H1 (cell line): ENCODE results near the gene PITPNC1. TPM values are rescaled to one million over a fixed set of nuclear protein-coding genes. Genes with fewer than 3 reads are reported as not detected.

Experiments
- CTCF ChIA-PET: fragments of 300-600 bp; sonication (Branson Sonifier 250); formaldehyde crosslinking; loops from one replicate; lab custom pipeline; 2021; ENCODE audit not compliant: partially characterized antibody; lab: Charles Lee
- POLR2A ChIA-PET: fragments of 300-600 bp; sonication (Branson Sonifier 250); formaldehyde crosslinking; loops from one replicate; lab custom pipeline; 2021; ENCODE audit warnings: inconsistent platforms; ENCODE audit not compliant: partially characterized antibody; lab: Charles Lee
- DNase-seq, 2 experiments: peaks; one replicate each; pipeline versions ENCODE4 v3.0.0 to v3.0.0-alpha.2; 2010 to 2022; ENCODE audit warnings: low spot score in 2 of 2, low read depth in 1 of 2, mixed read lengths in 1 of 2
- FAIRE-seq: peaks from 2 replicates; lab custom pipeline; 2011; peaks lifted over from hg19 to GRCh38; lab: Jason Lieb, UNC
- H2AFZ ChIP-seq: 2 replicates; pipeline ENCODE4 v1.8.1; 2012; ENCODE audit warnings: low read length, inconsistent platforms
- H2AK5ac ChIP-seq: 2 replicates; pipeline ENCODE4 v1.6.1; 2013; ENCODE audit warnings: low read depth, low read length
- H2BK120ac ChIP-seq: replicated peaks from 2 replicates; pipeline ENCODE3; 2013; ENCODE audit warnings: low read depth, low read length, inconsistent platforms
- H2BK12ac ChIP-seq: 2 replicates; pipeline ENCODE4 v1.6.1; 2013; ENCODE audit warnings: low read depth, low read length
- H2BK15ac ChIP-seq: 2 replicates; pipeline ENCODE4 v1.6.1; 2013; ENCODE audit warnings: low read length
- H2BK20ac ChIP-seq: 2 replicates; pipeline ENCODE4 v1.6.1; 2013; ENCODE audit warnings: low read length
- H2BK5ac ChIP-seq: 2 replicates; pipeline ENCODE4 v1.6.1; 2013; ENCODE audit warnings: low read depth, low read length
- H3K14ac ChIP-seq: 2 replicates; pipeline ENCODE4 v1.6.1; 2013; ENCODE audit warnings: inconsistent platforms; ENCODE audit not compliant: insufficient read length
- H3K18ac ChIP-seq: 2 replicates; pipeline ENCODE4 v1.6.1; 2013; ENCODE audit warnings: low read length; ENCODE audit errors: extremely low read depth
- H3K23ac ChIP-seq: 2 replicates; pipeline ENCODE4 v1.6.1; 2013; ENCODE audit warnings: inconsistent platforms; ENCODE audit not compliant: insufficient read length
- H3K23me2 ChIP-seq: 2 replicates; pipeline ENCODE4 v1.6.1; 2013; ENCODE audit warnings: low read depth, low read length
- H3K27ac ChIP-seq: 2 replicates; pipeline ENCODE4 v1.6.1; 2011; ENCODE audit warnings: low read depth, low read length, inconsistent platforms
- H3K27me3 ChIP-seq, 4 experiments: replicated peaks in 1 of 4; 1 replicate in 1 of 4; 2 replicates in 3 of 4; pipeline versions ENCODE4 v1.6.1 to v1.8.1; 2011 to 2013; ENCODE audit warnings: low read length in 3 of 4, mild to moderate bottlenecking in 3 of 4, inconsistent platforms in 2 of 4, mixed read lengths in 2 of 4, moderate library complexity in 1 of 4; ENCODE audit not compliant: control insufficient read depth in 3 of 4, insufficient read depth in 3 of 4; ENCODE audit errors: extremely low read depth in 1 of 4
- H3K36me3 ChIP-seq, 4 experiments: 2 replicates each; pipeline versions ENCODE4 v1.6.1 to v1.8.1; 2011 to 2013; ENCODE audit warnings: mild to moderate bottlenecking in 4 of 4, low read length in 3 of 4, moderate library complexity in 2 of 4, control low read depth in 1 of 4, inconsistent platforms in 1 of 4; ENCODE audit not compliant: insufficient read depth in 4 of 4, control insufficient read depth in 2 of 4
- H3K4ac ChIP-seq: replicated peaks from 2 replicates; pipeline ENCODE3; 2013; ENCODE audit warnings: low read length, low read depth, mixed read lengths, inconsistent platforms; ENCODE audit not compliant: insufficient read length
- H3K4me1 ChIP-seq, 4 experiments: replicated peaks in 1 of 4; 1 replicate in 1 of 4; 2 replicates in 3 of 4; pipeline versions ENCODE4 v1.6.1 to v1.8.1; 2011 to 2013; ENCODE audit warnings: low read length in 3 of 4, inconsistent platforms in 2 of 4, mixed read lengths in 1 of 4; ENCODE audit not compliant: insufficient read depth in 4 of 4, control insufficient read depth in 3 of 4
- H3K4me2 ChIP-seq, 2 experiments: 2 replicates each; pipeline versions ENCODE4 v1.6.1 to v1.8.1; 2011 to 2013; ENCODE audit warnings: low read depth in 2 of 2, low read length in 2 of 2, control low read depth in 1 of 2, inconsistent platforms in 1 of 2, mild to moderate bottlenecking in 1 of 2; ENCODE audit not compliant: insufficient read depth in 1 of 2
- H3K4me3 ChIP-seq, 4 experiments: fragments of 200-600, 300-600 bp in 1 of 4; sonication (generic), shearing (Covaris generic), sonication (Bioruptor Twin) in 1 of 4; 2 replicates each; pipeline versions ENCODE4 v1.5.1 to v1.8.1; 2011 to 2016; ENCODE audit warnings: low read length in 4 of 4, low read depth in 3 of 4, control low read depth in 2 of 4, inconsistent platforms in 2 of 4, mild to moderate bottlenecking in 2 of 4, mixed read lengths in 1 of 4, moderate library complexity in 1 of 4; ENCODE audit not compliant: insufficient read depth in 2 of 4; ENCODE audit errors: extremely low read depth in 1 of 4
- H3K56ac ChIP-seq: replicated peaks from 2 replicates; pipeline ENCODE3; 2013; ENCODE audit warnings: low read depth, mild to moderate bottlenecking, mixed read lengths, low read length, inconsistent platforms; ENCODE audit not compliant: insufficient read length
- H3K79me1 ChIP-seq: 2 replicates; pipeline ENCODE4 v1.6.1; 2013; ENCODE audit warnings: low read depth, low read length, control low read depth
- H3K79me2 ChIP-seq, 2 experiments: 2 replicates each; pipeline versions ENCODE4 v1.6.1 to v1.8.1; 2012 to 2013; ENCODE audit warnings: low read length in 2 of 2, mild to moderate bottlenecking in 2 of 2, inconsistent platforms in 1 of 2; ENCODE audit not compliant: insufficient read depth in 2 of 2, control insufficient read depth in 1 of 2
- H3K9ac ChIP-seq, 4 experiments: replicated peaks in 1 of 4; 1 replicate in 1 of 4; 2 replicates in 3 of 4; pipeline versions ENCODE4 v1.6.1 to v1.8.1; 2011 to 2013; ENCODE audit warnings: low read depth in 3 of 4, low read length in 3 of 4, control low read depth in 2 of 4, mild to moderate bottlenecking in 2 of 4, moderate library complexity in 2 of 4, inconsistent platforms in 1 of 4; ENCODE audit errors: extremely low read depth in 1 of 4
- H3K9me3 ChIP-seq, 2 experiments: 2 replicates each; pipeline versions ENCODE4 v1.6.1 to v1.8.1; 2012 to 2013; ENCODE audit warnings: mild to moderate bottlenecking in 2 of 2, moderate library complexity in 2 of 2, control low read depth in 1 of 2, inconsistent platforms in 1 of 2, low read depth in 1 of 2, low read length in 1 of 2, mixed read lengths in 1 of 2; ENCODE audit not compliant: insufficient read depth in 2 of 2
- H4K20me1 ChIP-seq, 2 experiments: replicated peaks in 1 of 2; 2 replicates each; pipeline versions ENCODE3 to v1.8.1; 2011 to 2013; ENCODE audit warnings: inconsistent platforms in 2 of 2, low read length in 2 of 2, mild to moderate bottlenecking in 1 of 2; ENCODE audit not compliant: insufficient read depth in 2 of 2, control insufficient read depth in 1 of 2
- H4K5ac ChIP-seq: 2 replicates; pipeline ENCODE4 v1.6.1; 2013; ENCODE audit warnings: low read length, low read depth, mixed read lengths, inconsistent platforms; ENCODE audit not compliant: insufficient read length
- H4K8ac ChIP-seq: 2 replicates; pipeline ENCODE4 v1.8.0; 2013; ENCODE audit warnings: mild to moderate bottlenecking, moderate library complexity, low read length, inconsistent platforms; ENCODE audit not compliant: insufficient read depth; ENCODE audit errors: extremely low read depth
- H4K91ac ChIP-seq: replicated peaks from 2 replicates; pipeline ENCODE3; 2013; ENCODE audit warnings: low read length, mixed read lengths, inconsistent platforms; ENCODE audit not compliant: insufficient read length
- MAFK ChIP-seq: IDR thresholded peaks from 2 replicates; pipeline ENCODE4 v1.6.1; 2012; ENCODE audit warnings: low read depth, mild to moderate bottlenecking, improper control_type of control experiment, low read length
- ZNF274 ChIP-seq: IDR thresholded peaks from 2 replicates; pipeline ENCODE4 v1.7.0; 2012; ENCODE audit warnings: low read length, borderline replicate concordance; ENCODE audit errors: extremely low read depth
- WGBS, 2 experiments: shearing (Covaris generic) in 1 of 2; methylation state at CpG; one replicate each; pipeline versions ENCODE4 v1.1.6 to v1.1.7; 2013 to 2015; ENCODE audit warnings: low lambda C conversion rate in 2 of 2, mixed read lengths in 2 of 2, inconsistent platforms in 1 of 2, low coverage in 1 of 2, missing lambda C conversion rate in 1 of 2; ENCODE audit not compliant: insufficient replicate concordance in 2 of 2, insufficient coverage in 1 of 2, insufficient read length in 1 of 2; ENCODE audit errors: extremely low coverage in 1 of 2, missing lambda C conversion rate in 1 of 2; 5-methylcytosine and 5-hydroxymethylcytosine counted together
- polyA plus RNA-seq, 7 experiments: library from polyadenylated mRNA; depleted of rRNA in 3 of 7; stranded (reverse) in 5 of 7; unstranded in 2 of 7; fragments of >200 nt in 5 of 7; fragments of 200-250 nt in 2 of 7; gene quantifications; 1 replicate in 5 of 7; 2 replicates in 1 of 7; 4 replicates in 1 of 7; pipeline versions ENCODE4 v1.2.1 to v1.2.3, GENCODE V29; 2011 to 2013; ENCODE audit warnings: missing spikeins in 2 of 7, mixed read lengths in 2 of 7
- total RNA-seq: library from RNA; stranded (reverse); fragmentation: NEBNext Ultra II Directional; extraction: Animal tissue kit (Norgen Biotek cat#: 25700); gene quantifications from 2 replicates; pipeline ENCODE4 v1.2.1, GENCODE V29; 2021

Gene PITPNC1
- total and polyA plus RNA-seq, 2 of the 8 experiments (the other 6 are each of a cell fraction or from before 2014, with no cell fraction given), result 17.6 to 54.7 TPM

- TF ChIP-seq ZNF274 (no peak), MAFK (no peak)
- H3K4me1 ChIP-seq, result no peaks in the 10 kb centered on the region
- no peak overlapping the region for H3K56ac ChIP-seq
- H2AFZ ChIP-seq, result no peak overlapping the region
- no peak overlapping the region for H3K27ac ChIP-seq
- CTCF ChIA-PET, result interaction anchor here (0.7 to 2.4 kb wide), 7 partner anchors 8 to 320 kb away, joined by 3 to 8 read pairs (median 3); no protein-coding TSS in a partner anchor
- H3K9me3 ChIP-seq, result no peaks in the 10 kb centered on the region
- FAIRE-seq (no peak), DNase-seq (no peak)
- POLR2A ChIA-PET, result interaction anchor here (0.6 to 0.7 kb wide), 2 partner anchors 29 to 79 kb away, joined by 3 to 4 read pairs; no protein-coding TSS in a partner anchor
- H2BK12ac ChIP-seq, result no peak overlapping the region
- H4K8ac ChIP-seq, result no peak overlapping the region
- no peak overlapping the region for H2BK5ac ChIP-seq
- no peak overlapping the region for H3K4ac ChIP-seq
- no peak overlapping the region for H3K9ac ChIP-seq
- no peaks in the 10 kb centered on the region for H3K79me2 ChIP-seq
- no peaks in the 10 kb centered on the region for H3K79me1 ChIP-seq
- no peak overlapping the region for H4K5ac ChIP-seq
- H3K27me3 ChIP-seq, result no peaks in the 10 kb centered on the region
- no peak overlapping the region for H2BK120ac ChIP-seq
- H3K23ac ChIP-seq, result no peak overlapping the region
- no peak overlapping the region for H4K91ac ChIP-seq
- peaks cover 0 to 12% (median 0%) of the 10 kb centered on the region in 4 experiments; a peak in 3 of 8 replicates for H3K36me3 ChIP-seq
- H2BK15ac ChIP-seq, result no peak overlapping the region
- no peak overlapping the region for H3K18ac ChIP-seq
- no peak overlapping the region for H3K4me2 ChIP-seq
- H2BK20ac ChIP-seq, result no peak overlapping the region
- H3K4me3 ChIP-seq, result no peak overlapping the region
- H2AK5ac ChIP-seq, result no peak overlapping the region
- no peaks in the 10 kb centered on the region for H3K23me2 ChIP-seq
- 89% methylated on average over 13 of the region's 13 CpGs; no CpG with 5 or more reads in 1 of the 2 experiments for WGBS, 2 experiments
- no peak overlapping the region for H3K14ac ChIP-seq
- H4K20me1 ChIP-seq, result no peaks in the 10 kb centered on the region
Observed at GRCh38 chr17:67636834-67637520, 259.9 kb downstream of the PITPNC1 start.
